Motor neuron (in vitro differentiated cells): Measurements from ENCODE around the gene SFT2D1. TPM values are rescaled to one million over a fixed set of nuclear protein-coding genes. Genes with fewer than 3 reads are reported as not detected.

ENCODE experiments used
- ATAC-seq, 8 experiments: fragments of 200-7000 bp; cut with Tn5 transposase; replicated peaks in 6 of 8; 2 replicates each; pipeline ENCODE4 v1.8.0; 2021; ENCODE audit warnings: mild to moderate bottlenecking in 8 of 8, moderate library complexity in 8 of 8
- H3K27ac ChIP-seq, 2 donors: fragments of 250-450 bp; sonication (Bioruptor Pico); 2 replicates each; pipeline ENCODE4 v1.9.0; 2021; ENCODE audit warnings: antibody characterized with exemption in 2 of 2, mild to moderate bottlenecking in 2 of 2, moderate library complexity in 1 of 2
- H3K4me1 ChIP-seq, 2 donors: fragments of 250-450 bp; sonication (Bioruptor Pico); replicated peaks in 1 of 2; 2 replicates each; pipeline ENCODE4 v1.6.1; 2021; ENCODE audit warnings: antibody characterized with exemption in 2 of 2, mild to moderate bottlenecking in 2 of 2, moderate library complexity in 1 of 2
- H3K4me3 ChIP-seq, 5 donors: fragments of 250-450 bp; sonication (Bioruptor Pico); 2 replicates each; pipeline ENCODE4 v1.9.0; 2021; ENCODE audit warnings: antibody characterized with exemption in 5 of 5, mild to moderate bottlenecking in 5 of 5, moderate library complexity in 4 of 5
- WGBS, 10 experiments: fragments of 450-650 bp; shearing (Covaris generic); methylation state at CpG; one replicate each; pipeline ENCODE4 v1.0.0; 2022; 5-methylcytosine and 5-hydroxymethylcytosine counted together
- in situ Hi-C, 9 experiments: fragments of 400-800 bp; cut with MboI; loops; one replicate each; pipeline ENCODE4 v1.15.0; 2021; ENCODE audit warnings: low sequenced_read_pairs in 9 of 9, low pct_unique_long_range_greater_than_20kb in 2 of 9; ENCODE audit not compliant: unreplicated experiment in 9 of 9
- total RNA-seq, 8 experiments: library from RNA; unstranded; fragments of 300-600 nt; gene quantifications; 2 replicates each; pipeline versions ENCODE4 v1.2.3 to v1.2.4, GENCODE V29; 2022

SFT2D1 gene
- total RNA-seq, 8 experiments from 2014 or later, result 21.4 to 53.5 (median 29.1) TPM

DNA sequence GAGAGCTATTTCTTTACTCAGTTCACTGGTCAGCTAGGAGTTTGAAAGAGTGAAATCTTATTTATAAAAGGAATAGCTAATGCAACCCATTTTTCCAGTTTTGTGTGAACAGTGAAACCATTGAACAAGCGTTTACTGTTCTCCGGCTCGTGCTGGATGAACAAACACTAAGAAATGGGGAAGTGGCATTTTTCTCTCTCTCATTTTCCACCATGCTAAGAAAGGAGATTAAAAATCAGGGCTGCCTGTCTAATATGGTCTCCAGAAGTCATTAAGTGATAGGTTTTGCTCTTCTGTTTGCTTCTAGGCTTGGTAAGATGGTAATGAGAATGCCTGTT lies 774 bp upstream of the SFT2D1 start:
- Histone ChIP-seq H3K27ac (peak overlapping the region in 1 of 2 donors; percentile 86), H3K4me1 (peaks cover 9 to 20% of the 10 kb centered on the region in 2 donors), H3K4me3 (peak overlapping the region; percentile 68 to 98 (median 88))
- in situ Hi-C loops, result no loop called here
- WGBS, 10 experiments, result 36 to 96% (median 51%) methylated on average over 2 to 3 of the region's 3 CpGs; no CpG with 5 or more reads in 2 of the 10 experiments
- ATAC-seq, result no peak

- peak overlapping the region; percentile 66 to 86 for H3K27ac ChIP-seq
- peak in 4 of 8 experiments; percentile 4 to 19 (median 8) for ATAC-seq
- peak overlapping the region; percentile 68 to 98 (median 88) for H3K4me3 ChIP-seq
- WGBS, 10 experiments, result 0 to 8% (median 0%) methylated on average over 1 to 9 of the region's 16 CpGs; no CpG with 5 or more reads in 5 of the 10 experiments
- in situ Hi-C loops, result no loop called here
- peaks cover 9 to 20% of the 10 kb centered on the region in 2 donors for H3K4me1 ChIP-seq
Observed at GRCh38 chr6:166341977-166342348, 382 bp downstream of the SFT2D1 start.

DNA sequence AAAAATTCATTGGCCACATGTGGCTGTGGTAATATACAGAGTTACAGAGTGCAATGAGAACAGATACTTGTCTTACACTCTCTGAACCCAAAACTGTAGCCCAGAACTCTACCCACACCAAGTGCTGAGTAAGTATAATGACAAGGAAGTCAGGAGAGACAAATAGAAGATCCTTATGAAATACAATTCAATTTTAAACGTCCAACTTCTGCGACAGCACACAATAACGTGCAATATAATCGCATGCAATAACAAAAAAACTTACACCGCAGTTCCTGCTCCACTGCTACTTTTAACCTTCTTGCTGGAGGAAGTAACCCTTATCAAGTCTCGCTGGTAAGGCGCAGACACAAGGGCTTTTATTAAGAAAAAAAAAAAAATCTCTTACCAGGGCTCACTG lies 881 bp downstream of the SFT2D1 start:
- ATAC-seq, result no peak
- Histone ChIP-seq H3K27ac (no peak overlapping the region), H3K4me3 (peak overlapping the region; percentile 68 to 98 (median 88)), H3K4me1 (peaks cover 9 to 20% of the 10 kb centered on the region in 2 donors)
- in situ Hi-C loops, result no loop called here
- WGBS, 10 experiments, result 24 to 88% (median 54%) methylated on average over 1 to 7 of the region's 7 CpGs

DNA sequence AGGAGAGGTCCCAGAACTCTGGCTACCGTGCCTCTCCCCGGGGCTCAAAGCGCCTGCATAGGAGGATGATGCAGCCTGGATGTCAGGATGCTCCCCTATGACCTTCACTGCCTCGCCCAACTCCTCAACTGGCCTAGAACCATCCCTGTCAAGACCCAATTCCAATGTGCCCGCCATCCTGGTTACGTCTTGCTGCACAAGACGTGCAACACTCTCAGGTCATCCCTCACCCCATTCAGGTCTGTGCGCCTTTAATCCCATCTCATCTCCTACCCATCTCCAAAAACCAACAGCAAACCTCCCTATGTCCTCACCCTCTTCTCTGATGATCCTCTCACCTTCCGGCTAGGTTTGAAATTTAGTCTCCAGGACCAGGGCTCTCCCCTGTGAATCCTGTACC lies 3.5 kb downstream of the SFT2D1 start:
- in situ Hi-C loops, result no loop called here

GRCh38 chr6:166336847-166337246 lies 5.5 kb downstream of the SFT2D1 start:
- no peak for ATAC-seq
- H3K4me3 ChIP-seq, result no peak overlapping the region
- WGBS, 10 experiments, result 100% methylated on average over 1 of the region's 3 CpGs; no CpG with 5 or more reads in 9 of the 10 experiments
- in situ Hi-C loops, result no loop called here
- no peak overlapping the region for H3K27ac ChIP-seq
- H3K4me1 ChIP-seq, result peaks cover 9 to 14% of the 10 kb centered on the region in 2 donors

More for the DNA sequence above, 3.5 kb downstream of the SFT2D1 start:
- peaks cover 9 to 20% of the 10 kb centered on the region in 2 donors for H3K4me1 ChIP-seq
- H3K4me3 ChIP-seq, result no peak overlapping the region
- no peak for ATAC-seq
- WGBS, 10 experiments, result 80 to 100% (median 100%) methylated on average over 1 to 8 of the region's 9 CpGs; no CpG with 5 or more reads in 5 of the 10 experiments
- no peak overlapping the region for H3K27ac ChIP-seq

DNA sequence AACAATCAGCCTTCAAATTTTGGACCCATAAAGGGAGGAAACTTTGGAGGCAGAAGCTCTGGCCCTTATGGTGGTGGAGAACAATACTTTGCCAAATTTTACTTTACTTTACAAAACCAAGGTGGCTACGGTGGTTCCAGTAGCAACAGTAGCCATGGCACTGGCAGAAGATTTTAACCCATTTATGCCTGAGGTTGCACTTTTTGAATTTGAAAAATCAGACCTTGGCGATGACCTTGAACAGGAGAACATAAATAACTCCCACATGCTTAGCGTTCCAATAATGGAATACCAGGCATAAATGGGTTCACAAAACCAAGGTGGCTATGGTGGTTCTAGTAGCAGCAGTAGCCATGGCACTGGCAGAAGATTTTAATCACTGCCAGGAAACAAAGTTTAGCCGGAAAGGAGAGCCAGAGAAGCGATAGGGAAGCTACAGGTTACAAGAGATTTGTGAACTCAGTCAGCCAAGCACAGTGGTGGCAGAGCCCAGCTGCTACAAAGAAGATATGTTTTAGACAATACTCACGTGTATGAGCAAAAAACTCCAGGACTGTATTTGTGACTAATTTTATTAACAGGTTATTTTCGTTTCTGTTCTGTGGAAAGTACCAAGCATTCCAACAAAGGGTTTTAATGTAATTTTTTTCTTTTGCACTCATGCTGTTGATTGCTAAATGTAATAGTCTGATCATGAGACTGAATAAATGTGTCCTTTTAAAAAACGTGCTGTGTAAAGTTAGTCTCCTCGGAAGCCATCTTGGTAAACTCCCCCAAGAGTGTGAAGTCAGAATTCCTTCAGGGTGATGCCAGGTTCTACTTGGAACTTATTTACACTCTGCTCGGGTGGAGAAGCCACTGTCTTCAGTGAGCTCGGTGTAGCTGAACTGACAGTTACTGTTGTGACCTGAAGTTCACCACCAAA lies 6.7 kb downstream of the SFT2D1 start:
- Histone ChIP-seq H3K4me3 (no peak overlapping the region), H3K27ac (no peak overlapping the region), H3K4me1 (peaks cover 10 to 15% of the 10 kb centered on the region in 2 donors)
- in situ Hi-C loops, result no loop called here
- 73 to 100% (median 93%) methylated on average over 3 to 11 of the region's 11 CpGs for WGBS, 10 experiments
- ATAC-seq, result no peak

DNA sequence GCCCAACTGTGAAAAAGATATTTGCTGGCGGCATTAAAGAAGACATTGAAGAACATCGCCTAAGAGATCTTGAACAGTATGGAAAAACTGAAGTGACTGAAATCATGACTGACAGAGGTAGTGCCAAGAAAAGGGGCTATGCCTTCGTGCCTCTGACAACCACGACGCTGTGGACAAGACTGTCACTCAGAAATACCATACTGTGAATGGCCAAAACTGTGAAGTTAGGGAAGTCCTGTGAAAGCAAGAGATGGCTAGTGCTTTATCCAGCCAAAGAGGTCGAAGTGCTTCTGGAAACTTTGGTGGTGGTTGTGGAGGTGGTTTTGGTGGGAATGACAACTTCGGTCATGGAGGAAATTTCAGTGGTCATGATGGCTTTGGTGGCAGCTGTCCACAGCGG lies 7.5 kb downstream of the SFT2D1 start:
- no peak overlapping the region for H3K27ac ChIP-seq
- no peak for ATAC-seq
- in situ Hi-C loops, result no loop called here
- H3K4me3 ChIP-seq, result no peak overlapping the region
- 76 to 100% (median 94%) methylated on average over 1 to 7 of the region's 8 CpGs; no CpG with 5 or more reads in 1 of the 10 experiments for WGBS, 10 experiments
- H3K4me1 ChIP-seq, result peaks cover 14 to 18% of the 10 kb centered on the region in 2 donors

DNA sequence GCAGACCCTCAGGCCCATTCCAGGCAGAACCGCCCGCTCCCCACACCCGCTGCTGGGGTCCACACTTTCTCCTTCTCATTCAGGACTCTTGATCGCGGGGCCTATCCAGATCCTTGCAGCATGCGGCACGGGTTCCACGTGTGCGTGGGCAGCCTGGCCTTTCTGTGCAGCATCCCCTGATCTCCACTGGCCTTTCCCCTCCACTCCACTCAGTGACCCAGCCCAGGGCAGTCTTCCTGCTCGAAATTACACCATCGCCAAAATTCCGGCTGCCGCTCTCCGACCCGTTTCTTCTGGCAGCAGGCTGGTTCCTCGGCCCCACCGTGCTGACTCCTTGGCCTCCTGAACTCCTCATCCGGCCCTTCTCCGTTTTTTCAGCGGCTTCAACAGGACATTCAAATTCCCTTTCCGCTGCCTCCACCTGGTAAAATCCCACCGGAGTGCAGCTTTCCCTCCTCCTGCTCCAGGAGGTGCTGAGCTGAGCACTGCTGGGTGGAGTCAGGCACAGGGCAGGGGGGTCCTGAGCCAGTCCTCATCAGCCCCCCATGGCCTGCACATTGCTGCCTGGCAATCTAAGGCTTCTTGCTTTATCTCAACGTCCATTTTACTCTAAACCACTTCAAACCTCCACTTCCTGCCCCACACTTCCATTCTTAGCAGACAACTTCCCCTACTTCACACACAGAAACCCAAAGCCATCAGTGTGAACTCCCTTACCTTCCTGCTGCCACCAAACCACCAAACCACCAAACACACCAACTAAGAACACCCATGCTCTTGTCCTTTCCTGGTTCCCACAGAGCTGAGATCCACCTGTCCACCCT lies 9.0 kb downstream of the SFT2D1 start:
- H3K4me1 ChIP-seq, result peaks cover 14 to 18% of the 10 kb centered on the region in 2 donors
- no peak for ATAC-seq
- no peak overlapping the region for H3K4me3 ChIP-seq
- 0 to 100% (median 85%) methylated on average over 1 to 16 of the region's 23 CpGs for WGBS, 10 experiments
- H3K27ac ChIP-seq, result no peak overlapping the region
- in situ Hi-C loops, result no loop called here

DNA sequence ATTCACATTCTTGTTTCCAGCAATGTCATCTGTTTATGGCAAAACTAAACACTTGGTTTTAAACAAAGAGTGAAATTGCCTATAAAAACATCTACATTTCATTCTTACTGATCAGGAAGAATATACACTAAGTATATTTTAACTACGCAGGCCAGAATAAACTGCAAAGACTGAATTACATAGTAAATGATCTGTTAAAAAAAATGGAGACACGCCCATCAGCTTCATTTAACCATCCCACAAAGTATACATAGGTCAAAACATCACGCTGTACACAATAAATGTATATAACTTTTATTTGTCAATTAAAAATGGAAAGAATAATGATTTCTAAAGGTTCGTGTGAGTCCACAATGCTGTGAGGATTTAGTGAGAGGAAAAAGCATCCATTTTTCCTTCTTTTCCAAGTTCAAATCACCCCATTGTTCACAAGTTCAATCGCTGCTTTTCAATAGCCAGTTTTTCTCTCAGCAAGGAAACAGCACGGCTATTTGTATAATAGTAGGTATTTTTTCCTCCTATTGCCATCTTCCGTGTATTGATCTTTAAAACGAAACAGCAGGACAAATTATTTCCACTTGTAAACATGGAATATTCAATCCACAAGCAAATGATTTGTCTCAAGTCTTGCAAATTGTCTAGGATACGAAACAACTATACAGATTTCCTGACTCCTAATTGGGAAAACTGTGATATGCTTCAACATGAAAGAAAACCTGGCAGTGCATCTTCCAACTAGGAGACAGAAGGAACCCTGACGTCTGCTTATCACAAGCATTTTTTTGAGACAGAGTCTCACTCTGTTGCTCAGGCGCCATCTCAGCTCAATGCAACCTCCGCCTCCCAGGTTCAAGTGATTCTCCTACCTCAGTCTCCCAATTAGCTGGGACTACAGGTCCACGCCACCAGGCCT lies 10.6 kb downstream of the SFT2D1 start:
- no peak overlapping the region for H3K27ac ChIP-seq
- WGBS, 10 experiments, result 42 to 100% (median 77%) methylated on average over 2 to 13 of the region's 13 CpGs
- peaks cover 14 to 18% of the 10 kb centered on the region in 2 donors for H3K4me1 ChIP-seq
- in situ Hi-C loops, result no loop called here
- no peak overlapping the region for H3K4me3 ChIP-seq
- no peak for ATAC-seq

GRCh38 chr6:166330612-166331011 lies 11.7 kb downstream of the SFT2D1 start:
- Histone ChIP-seq H3K4me1 (peaks cover 14 to 18% of the 10 kb centered on the region in 2 donors), H3K27ac (no peak overlapping the region), H3K4me3 (no peak overlapping the region)
- ATAC-seq, result peak; percentile 83 to 100 (median 99)
- in situ Hi-C loops, result no loop called here
- 16 to 47% (median 29%) methylated on average over 1 to 8 of the region's 11 CpGs; no CpG with 5 or more reads in 5 of the 10 experiments for WGBS, 10 experiments

- 65 to 100% (median 78%) methylated on average over 1 to 5 of the region's 6 CpGs; no CpG with 5 or more reads in 3 of the 10 experiments for WGBS, 10 experiments
Observed at GRCh38 chr6:166325383-166326042, 16.8 kb downstream of the SFT2D1 start.

DNA sequence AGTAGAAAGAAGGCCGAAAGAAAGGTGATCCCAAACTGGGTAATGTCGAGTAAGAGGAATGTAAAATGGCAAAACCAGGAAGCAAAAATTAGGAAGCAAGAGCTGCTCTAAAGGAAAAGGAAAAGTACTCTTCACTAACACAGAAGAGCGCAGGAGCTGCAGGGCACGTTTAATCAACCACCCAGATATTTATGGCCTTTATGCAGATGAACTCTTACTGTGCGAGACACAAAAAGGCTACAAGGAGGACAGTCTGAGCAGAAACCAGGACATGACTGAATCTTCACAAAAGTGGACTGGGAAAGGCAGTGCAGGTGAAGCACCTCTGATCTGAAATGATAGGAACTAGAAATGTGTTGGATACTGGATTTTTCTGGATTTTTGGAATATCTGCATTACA lies 18.9 kb downstream of the SFT2D1 start:
- peak in 1 of 8 experiments; percentile 79 for ATAC-seq
- no peaks in the 10 kb centered on the region for H3K4me1 ChIP-seq
- H3K27ac ChIP-seq, result no peak overlapping the region
- 54 to 100% (median 71%) methylated on average over 2 to 5 of the region's 5 CpGs for WGBS, 10 experiments
- in situ Hi-C loops, result no loop called here
- H3K4me3 ChIP-seq, result no peak overlapping the region

More at GRCh38 chr6:166325383-166326042, 16.8 kb downstream of the SFT2D1 start:
- in situ Hi-C loops, result no loop called here
- Histone ChIP-seq H3K4me1 (peaks cover 2 to 5% of the 10 kb centered on the region in 2 donors), H3K27ac (no peak overlapping the region), H3K4me3 (no peak overlapping the region)
- ATAC-seq, result no peak
